ENCODE results near the gene FEN1. TPM values are rescaled to one million over a fixed set of nuclear protein-coding genes. Genes with fewer than 3 reads are reported as not detected.
A peak's percentile ranks its signal among the peaks of the same experiment; 100 is the strongest.

Gene FEN1
- polyA plus RNA-seq, 3 donors: 3.5 to 6.4 (median 4.3) TPM

DNA sequence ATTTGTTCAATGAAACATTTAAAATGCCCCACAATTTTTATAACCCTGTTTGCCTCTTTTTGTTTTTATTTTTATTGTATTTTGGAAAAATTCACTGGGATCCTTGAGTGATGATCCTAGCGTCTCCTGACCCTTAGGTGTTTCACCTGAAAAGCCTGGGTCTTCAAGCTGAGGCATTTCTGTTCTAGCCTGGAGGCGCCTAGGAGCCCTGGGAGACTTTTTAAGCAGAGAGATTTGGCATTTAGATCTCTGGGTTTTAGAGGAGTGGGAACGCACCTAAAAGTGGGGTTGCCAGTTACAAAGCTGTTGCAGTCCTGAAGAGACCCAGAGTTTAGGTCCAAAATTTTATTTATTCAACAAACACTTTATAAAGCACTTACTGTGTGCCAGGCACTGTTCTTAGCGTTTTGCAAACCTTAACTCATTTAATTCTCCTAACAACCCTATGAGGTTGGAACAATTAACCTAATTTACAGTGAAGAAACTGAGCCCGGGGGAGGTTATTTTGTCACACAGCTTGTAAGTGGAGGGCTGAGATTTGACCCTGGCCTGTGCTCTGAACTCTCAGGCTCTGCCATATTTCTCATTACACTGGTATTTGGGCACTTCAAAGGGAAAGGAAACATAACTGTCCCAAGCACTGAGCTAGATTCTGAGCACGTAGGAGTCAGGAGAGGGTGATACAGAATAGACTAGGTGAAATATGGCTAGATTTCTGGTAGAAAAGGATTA, 24.9 kb downstream of the FEN1 start:
- peak overlapping the region; percentile 83 to 94 for H3K4me3 Mint-ChIP-seq
- H3K36me3 ChIP-seq (replicated peaks in 1 of 2; ENCODE audit: control insufficient read depth in 1 of 2, insufficient read depth in 2 of 2, low read length in 2 of 2): peaks cover 0 to 6% of the 10 kb centered on the region in 2 donors
- H3K27ac ChIP-seq (ENCODE audit: low read depth in 1 of 2, low read length in 2 of 2): no peak overlapping the region
- H3K9me3 ChIP-seq (replicated peaks in 1 of 2; ENCODE audit: control insufficient read depth in 1 of 2, insufficient read depth in 1 of 2, low read length in 2 of 2): peaks cover 0 to 6% of the 10 kb centered on the region in 2 donors
- TF ChIP-seq, protein P1, sequence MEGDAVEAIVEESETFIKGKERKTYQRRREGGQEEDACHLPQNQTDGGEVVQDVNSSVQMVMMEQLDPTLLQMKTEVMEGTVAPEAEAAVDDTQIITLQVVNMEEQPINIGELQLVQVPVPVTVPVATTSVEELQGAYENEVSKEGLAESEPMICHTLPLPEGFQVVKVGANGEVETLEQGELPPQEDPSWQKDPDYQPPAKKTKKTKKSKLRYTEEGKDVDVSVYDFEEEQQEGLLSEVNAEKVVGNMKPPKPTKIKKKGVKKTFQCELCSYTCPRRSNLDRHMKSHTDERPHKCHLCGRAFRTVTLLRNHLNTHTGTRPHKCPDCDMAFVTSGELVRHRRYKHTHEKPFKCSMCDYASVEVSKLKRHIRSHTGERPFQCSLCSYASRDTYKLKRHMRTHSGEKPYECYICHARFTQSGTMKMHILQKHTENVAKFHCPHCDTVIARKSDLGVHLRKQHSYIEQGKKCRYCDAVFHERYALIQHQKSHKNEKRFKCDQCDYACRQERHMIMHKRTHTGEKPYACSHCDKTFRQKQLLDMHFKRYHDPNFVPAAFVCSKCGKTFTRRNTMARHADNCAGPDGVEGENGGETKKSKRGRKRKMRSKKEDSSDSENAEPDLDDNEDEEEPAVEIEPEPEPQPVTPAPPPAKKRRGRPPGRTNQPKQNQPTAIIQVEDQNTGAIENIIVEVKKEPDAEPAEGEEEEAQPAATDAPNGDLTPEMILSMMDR (IDR thresholded peaks at IDR 0.05): no peak
- H3K36me3 Mint-ChIP-seq: peaks cover 3 to 11% of the 10 kb centered on the region in 2 donors
- peaks cover 16% of the 10 kb centered on the region for H3K79me2 ChIP-seq (ENCODE audit: insufficient read depth, low read length)
- peak overlapping the region; percentile 78 for H2AFZ ChIP-seq (ENCODE audit: insufficient read depth, low read depth, low read length, poor library complexity, severe bottlenecking)
- WGBS (ENCODE audit: insufficient coverage): 100% methylated on average over 1 of the region's 6 CpGs
- H3K27me3 Mint-ChIP-seq (ENCODE audit: low read depth in 3 of 3): peaks cover 2 to 5% (median 3%) of the 10 kb centered on the region in 3 donors
- H4K20me1 ChIP-seq (ENCODE audit: insufficient read depth, low read length): no peaks in the 10 kb centered on the region
- H3K4me1 Mint-ChIP-seq: peaks cover 17% of the 10 kb centered on the region
- H3K9me3 Mint-ChIP-seq: peaks cover 0 to 5% (median 0%) of the 10 kb centered on the region in 7 donors
- intact Hi-C loops (cut with micrococcal nuclease): loop anchor here in 1 of 2 donors (2.0 kb wide), 1 partner anchor 25 kb away; the partner anchor contains the start of genes FEN1 and TMEM258
- H3K27ac Mint-ChIP-seq: peak overlapping the region in 2 of 7 donors; percentile 50 to 60
- peak overlapping the region in 2 of 3 experiments; percentile 29 to 90 for H3K4me3 ChIP-seq (replicated peaks in 1 of 3; ENCODE audit: low read depth in 2 of 3, low read length in 3 of 3)
- peak overlapping the region; percentile 94 for H3K9ac ChIP-seq (ENCODE audit: insufficient read depth, low read length, poor library complexity, severe bottlenecking)
- no peak for DNase-seq
- H3K4me1 ChIP-seq (ENCODE audit: control insufficient read depth in 1 of 2, insufficient read depth in 2 of 2, low read length in 2 of 2): peaks cover 20 to 35% of the 10 kb centered on the region in 2 donors
- H3K27me3 ChIP-seq (ENCODE audit: control insufficient read depth in 2 of 2, insufficient read depth in 2 of 2, low read length in 2 of 2): no peaks in the 10 kb centered on the region
- H3K4me2 ChIP-seq (replicated peaks; ENCODE audit: extremely low read depth, low read length, poor library complexity, severe bottlenecking): peak overlapping the region; percentile 99

DNA sequence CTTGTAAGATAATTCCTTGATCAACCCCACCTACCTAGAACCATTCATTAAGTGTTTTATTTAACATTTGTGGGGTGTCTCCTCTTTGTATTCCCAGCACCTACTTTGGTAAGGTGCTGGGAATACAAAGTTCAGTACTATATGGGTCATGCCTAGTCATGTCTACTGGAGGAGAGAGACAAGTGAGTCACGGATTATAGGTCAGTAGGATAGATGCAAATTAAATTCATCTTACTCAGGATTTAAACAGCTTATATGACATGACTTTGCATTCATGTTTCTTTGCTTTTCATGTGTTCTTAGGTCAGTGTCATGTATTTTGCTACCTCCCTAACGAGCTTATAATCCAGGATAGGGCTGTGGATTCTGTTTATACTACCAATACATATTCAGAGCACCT, 27.5 kb downstream of the FEN1 start:
- Histone ChIP-seq H3K27me3 (ENCODE audit: control insufficient read depth in 2 of 2, insufficient read depth in 2 of 2, low read length in 2 of 2) (no peaks in the 10 kb centered on the region), H2AFZ (ENCODE audit: insufficient read depth, low read depth, low read length, poor library complexity, severe bottlenecking) (no peak overlapping the region), H4K20me1 (ENCODE audit: insufficient read depth, low read length) (no peaks in the 10 kb centered on the region), H3K36me3 (replicated peaks in 1 of 2; ENCODE audit: control insufficient read depth in 1 of 2, insufficient read depth in 2 of 2, low read length in 2 of 2) (no peaks in the 10 kb centered on the region), H3K79me2 (ENCODE audit: insufficient read depth, low read length) (peaks cover 11% of the 10 kb centered on the region), H3K4me1 (ENCODE audit: control insufficient read depth in 1 of 2, insufficient read depth in 2 of 2, low read length in 2 of 2) (peaks cover 16 to 23% of the 10 kb centered on the region in 2 donors), H3K9ac (ENCODE audit: insufficient read depth, low read length, poor library complexity, severe bottlenecking) (no peak overlapping the region), H3K4me2 (replicated peaks; ENCODE audit: extremely low read depth, low read length, poor library complexity, severe bottlenecking) (no peak overlapping the region), H3K27ac (ENCODE audit: low read depth in 1 of 2, low read length in 2 of 2) (no peak overlapping the region), H3K4me3 (replicated peaks in 1 of 3; ENCODE audit: low read depth in 2 of 3, low read length in 3 of 3) (no peak overlapping the region), H3K9me3 (replicated peaks in 1 of 2; ENCODE audit: control insufficient read depth in 1 of 2, insufficient read depth in 1 of 2, low read length in 2 of 2) (no peaks in the 10 kb centered on the region)
- H3K9me3 Mint-ChIP-seq: no peaks in the 10 kb centered on the region
- intact Hi-C loops (cut with micrococcal nuclease): no loop called here
- no peak overlapping the region for H3K4me3 Mint-ChIP-seq
- peaks cover 2 to 7% (median 5%) of the 10 kb centered on the region in 3 donors for H3K27me3 Mint-ChIP-seq (ENCODE audit: low read depth in 3 of 3)
- no peaks in the 10 kb centered on the region for H3K36me3 Mint-ChIP-seq
- DNase-seq: no peak
- no CpG with 5 or more reads among the region's 2 CpGs for WGBS (ENCODE audit: insufficient coverage)
- H3K4me1 Mint-ChIP-seq: peaks cover 13% of the 10 kb centered on the region
- H3K27ac Mint-ChIP-seq: no peak overlapping the region
- TF ChIP-seq, protein P1 (IDR thresholded peaks at IDR 0.05): no peak

Measured in CD14-positive monocyte (primary cell).